Esophagus mucosa (tissue), 1 donor: ENCODE results near the gene MLPH. TPM values are rescaled to one million over a fixed set of nuclear protein-coding genes. Genes with fewer than 3 reads are reported as not detected.

Source experiments
- ATAC-seq: fragments of 200-7000 bp; cut with Tn5 transposase; one replicate; pipeline ENCODE4 v1.9.1; 2020
- total RNA-seq: library from RNA; stranded (reverse); gene quantifications from one replicate; pipeline ENCODE4 v1.2.4, GENCODE V29; 2023
- donor health status: DM: yes; HTN: yes; CAD: no.

MLPH gene
- total RNA-seq, 1 donor from 2014 or later, result 5.3 TPM

- ATAC-seq, result peak; percentile 36
These were observed 37.6 kb downstream of the MLPH start for GRCh38 chr2:237524631-237525030.

- no peak for ATAC-seq
These were observed 38.6 kb downstream of the MLPH start for GRCh38 chr2:237525559-237526157.

DNA sequence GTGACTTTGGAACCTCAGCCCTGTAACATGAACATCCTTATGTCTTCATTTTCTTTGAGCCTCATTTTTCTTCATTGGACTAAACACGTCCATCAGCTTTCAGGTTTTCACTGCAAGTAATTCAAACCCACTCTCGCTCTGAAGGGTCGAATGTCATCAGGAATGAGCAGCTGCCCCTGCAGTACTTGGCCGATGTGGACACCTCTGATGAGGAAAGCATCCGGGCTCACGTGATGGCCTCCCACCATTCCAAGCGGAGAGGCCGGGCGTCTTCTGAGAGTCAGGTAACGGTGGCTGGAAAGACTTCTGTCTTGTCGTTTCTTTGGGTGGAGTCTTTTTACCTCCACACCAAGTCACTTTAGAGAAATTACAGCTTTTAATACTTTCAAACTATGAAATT is 40.2 kb downstream of the MLPH start:
- no peak for ATAC-seq

GRCh38 chr2:237527766-237528165 is 40.7 kb downstream of the MLPH start:
- ATAC-seq, result no peak

DNA sequence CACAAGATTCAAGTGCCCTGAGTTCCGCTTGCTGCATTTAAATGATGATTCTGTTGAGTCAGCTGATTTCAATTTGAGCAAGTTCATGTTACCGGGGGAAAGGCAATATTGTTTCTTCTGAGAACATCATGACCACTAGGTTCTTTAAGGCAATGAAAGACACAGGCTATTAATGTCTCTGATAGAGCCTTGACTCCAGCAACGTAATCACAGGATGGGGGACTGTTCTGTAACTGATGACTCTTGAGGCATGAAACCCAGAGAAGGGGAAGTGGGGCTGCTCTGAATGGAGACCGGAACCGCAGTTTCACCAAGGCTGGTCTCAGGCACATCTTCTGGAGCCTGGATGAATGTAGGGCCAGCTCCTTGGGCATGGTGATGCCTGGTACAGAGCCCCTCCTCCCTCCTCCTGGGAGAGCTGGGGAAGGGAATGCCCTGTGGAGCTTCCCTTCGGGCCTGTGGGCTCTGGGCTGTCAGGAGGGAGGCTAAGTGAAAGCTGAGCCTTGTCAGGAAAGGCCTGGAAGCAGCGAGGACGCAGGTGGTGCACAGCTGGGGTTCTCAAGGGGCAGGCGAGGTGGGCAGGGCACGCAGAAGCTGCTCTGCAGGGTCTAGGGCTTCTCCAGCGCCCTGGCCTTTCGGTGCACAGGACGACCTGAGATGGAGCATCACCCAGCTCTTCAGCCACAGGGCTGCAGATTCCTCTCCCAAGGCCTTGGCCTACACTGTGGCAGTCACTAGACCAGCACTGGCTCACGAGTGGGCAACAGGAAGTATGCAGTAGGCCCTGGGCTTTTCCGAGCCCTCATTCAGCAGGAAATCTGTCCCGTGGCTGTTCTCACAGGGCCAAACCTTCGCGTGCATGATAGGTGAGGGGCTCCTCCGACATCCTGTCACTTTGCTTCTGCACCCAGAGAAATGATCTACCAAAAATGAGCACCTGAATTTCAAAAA is 42.7 kb downstream of the MLPH start:
- no peak for ATAC-seq

GRCh38 chr2:237530472-237531433 is 43.7 kb downstream of the MLPH start:
- no peak for ATAC-seq

- ATAC-seq, result no peak
These were observed 45.1 kb downstream of the MLPH start for GRCh38 chr2:237532160-237532559.

DNA sequence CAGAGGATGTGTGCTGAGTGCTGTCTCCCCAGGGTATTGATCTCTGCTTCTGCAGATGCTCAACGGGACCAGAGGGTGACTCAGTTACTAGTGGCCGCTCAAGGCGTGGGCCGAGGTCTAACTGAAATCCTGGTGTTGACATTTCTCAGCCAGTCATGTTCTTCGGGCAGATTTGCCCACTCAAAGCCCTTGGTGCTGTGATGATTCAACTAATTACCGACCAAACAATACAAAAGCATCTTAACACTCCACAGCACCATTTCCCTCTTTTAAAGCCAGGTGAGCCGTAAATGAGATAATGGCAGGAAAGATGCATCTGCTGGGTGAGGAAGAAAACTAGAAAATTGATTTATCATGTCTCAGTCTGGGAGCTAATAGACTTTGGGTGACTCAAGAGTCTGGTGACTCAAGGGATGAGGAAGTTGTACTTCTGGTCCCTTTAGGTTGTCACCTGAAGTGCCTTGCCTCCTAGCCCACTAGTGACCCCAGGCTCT is 46.7 kb downstream of the MLPH start:
- peak; percentile 49 for ATAC-seq

GRCh38 chr2:237534380-237534779 is 47.3 kb downstream of the MLPH start:
- ATAC-seq, result no peak

DNA sequence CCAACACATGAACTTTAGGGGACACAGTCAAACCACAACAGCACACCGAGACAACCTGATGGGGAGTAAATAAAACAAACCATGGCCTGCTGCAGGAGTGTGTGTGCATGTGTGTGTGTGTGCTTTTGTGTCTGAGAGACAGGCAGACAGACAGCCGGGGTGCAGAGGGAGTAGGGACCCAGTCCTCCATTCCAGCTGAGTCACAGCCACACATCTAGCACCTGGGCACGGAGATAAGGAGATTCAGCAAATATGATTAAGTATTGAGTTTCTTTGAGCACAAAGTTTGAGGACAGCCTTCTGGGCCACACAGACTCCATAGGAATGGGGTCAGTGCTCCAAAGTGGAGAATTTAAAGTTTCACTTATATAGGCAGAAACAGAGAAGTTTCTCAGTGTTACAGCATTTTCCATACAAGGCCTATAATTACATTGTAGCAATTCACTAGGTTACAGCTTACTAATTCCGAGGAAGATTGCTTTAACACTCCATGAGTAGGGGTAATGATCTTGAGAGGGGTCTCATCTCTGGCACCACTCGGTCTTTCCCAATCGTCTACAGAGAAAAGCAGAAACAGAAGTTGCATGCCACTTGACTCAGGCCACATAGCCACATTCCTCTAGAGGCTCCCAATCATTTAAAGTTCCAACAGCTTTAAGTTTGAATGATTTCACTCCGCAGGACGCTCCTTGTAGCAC is 48.5 kb downstream of the MLPH start:
- no peak for ATAC-seq

DNA sequence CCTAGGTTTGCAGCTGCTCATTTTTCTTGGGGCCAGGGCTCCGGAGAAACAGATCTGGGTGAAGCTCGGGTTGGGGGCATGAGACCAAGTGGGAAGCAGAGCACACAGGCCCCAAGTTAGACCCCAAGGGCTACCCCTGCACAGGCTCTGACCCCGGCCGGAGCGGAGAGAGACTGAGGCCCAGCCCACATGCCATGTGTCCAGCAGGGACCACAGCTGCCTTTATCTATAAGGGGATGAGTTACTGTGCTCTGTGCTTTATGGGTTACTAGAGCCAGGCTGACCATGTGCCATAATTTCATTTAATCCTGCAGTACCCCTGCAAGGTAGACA is 49.0 kb downstream of the MLPH start:
- no peak for ATAC-seq

DNA sequence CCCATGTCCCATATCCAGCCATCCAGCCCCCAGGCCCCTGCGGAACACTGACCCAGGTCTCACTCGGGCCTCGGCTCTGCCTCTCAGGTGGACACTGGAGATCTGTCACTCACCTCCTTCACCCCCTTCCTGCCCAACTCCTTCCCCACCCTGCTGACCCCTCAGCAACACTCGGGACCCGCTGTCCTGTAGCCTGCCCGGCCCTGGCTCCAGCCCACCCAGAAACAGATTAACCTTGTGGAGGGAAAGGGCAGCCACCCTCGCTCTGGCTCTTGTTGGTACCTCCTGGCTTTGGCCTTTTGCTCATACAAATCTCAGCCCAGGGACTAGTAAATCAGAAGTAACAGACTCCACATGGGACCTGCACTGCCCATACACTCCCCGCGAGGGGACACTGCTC is 49.6 kb downstream of the MLPH start:
- no peak for ATAC-seq

- no peak for ATAC-seq
These were observed 51.1 kb downstream of the MLPH start for GRCh38 chr2:237538001-237538720.

- no peak for ATAC-seq
These were observed 51.9 kb downstream of the MLPH start for GRCh38 chr2:237538901-237539300.

DNA sequence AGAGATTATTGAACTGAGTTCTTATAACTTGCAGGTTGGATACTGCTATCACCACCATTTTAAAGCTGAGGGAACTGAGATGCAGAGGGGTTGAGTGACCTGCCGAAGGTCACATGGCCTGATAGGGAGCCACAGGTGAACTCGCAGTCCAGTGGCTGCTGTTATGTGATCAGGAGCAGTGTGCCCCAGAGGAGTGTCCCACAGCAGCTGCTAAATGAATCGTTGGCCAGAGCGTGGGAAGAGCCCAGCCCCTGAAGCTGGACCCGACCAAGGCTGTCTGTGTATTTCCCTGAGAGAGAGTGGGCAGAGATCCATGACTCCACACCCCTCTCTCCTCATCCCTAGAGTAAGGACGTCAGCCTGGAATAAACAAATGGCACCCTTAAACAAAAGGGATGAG is 52.6 kb downstream of the MLPH start:
- no peak for ATAC-seq

DNA sequence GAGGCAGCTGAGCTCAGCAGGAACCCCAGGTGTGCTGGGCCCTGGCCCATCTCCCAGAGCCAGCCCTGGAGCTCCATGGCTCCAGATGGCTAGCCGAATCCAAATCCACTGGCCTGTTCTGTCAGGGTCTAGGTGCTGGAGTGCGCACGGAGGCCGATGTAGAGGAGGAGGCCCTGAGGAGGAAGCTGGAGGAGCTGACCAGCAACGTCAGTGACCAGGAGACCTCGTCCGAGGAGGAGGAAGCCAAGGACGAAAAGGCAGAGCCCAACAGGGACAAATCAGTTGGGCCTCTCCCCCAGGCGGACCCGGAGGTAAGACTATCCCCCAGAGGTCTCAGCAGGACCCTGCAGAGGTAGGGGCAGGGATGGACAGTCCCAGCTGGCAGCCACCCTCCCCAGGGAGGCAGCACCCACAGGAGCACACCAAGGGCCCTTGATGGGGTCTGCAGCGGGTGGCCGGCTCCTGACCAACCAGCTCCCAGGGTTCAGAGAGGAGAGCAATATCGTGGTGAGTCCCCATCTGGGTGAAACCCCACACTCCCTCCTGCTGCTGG is 53.2 kb downstream of the MLPH start:
- peak; percentile 17 for ATAC-seq

- peak; percentile 67 for ATAC-seq
These were observed 53.8 kb downstream of the MLPH start for GRCh38 chr2:237540823-237541222.

DNA sequence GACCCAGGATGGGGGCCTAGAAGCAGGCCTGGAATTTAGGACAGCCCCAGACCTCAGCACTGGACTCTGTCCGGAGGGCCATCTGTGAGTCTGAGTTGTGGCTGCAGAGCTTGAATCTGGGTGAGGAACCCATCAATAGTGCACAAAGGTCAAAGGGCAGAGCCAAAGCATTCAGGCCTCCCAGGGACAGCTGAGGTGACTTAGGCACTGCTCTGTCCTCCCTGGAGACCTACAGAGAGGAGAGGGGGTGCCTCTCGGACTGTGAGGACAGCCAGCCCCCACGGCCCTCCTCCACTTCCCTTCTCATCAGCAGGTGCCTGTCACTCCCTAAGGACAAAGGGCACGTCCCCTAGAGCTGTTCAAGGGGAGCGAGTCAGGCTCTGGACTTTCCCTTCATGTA is 54.2 kb downstream of the MLPH start:
- no peak for ATAC-seq

- no peak for ATAC-seq
These were observed 55.1 kb downstream of the MLPH start for GRCh38 chr2:237542001-237542704.
